ENCODE data around the gene TBC1D2B.

DNA sequence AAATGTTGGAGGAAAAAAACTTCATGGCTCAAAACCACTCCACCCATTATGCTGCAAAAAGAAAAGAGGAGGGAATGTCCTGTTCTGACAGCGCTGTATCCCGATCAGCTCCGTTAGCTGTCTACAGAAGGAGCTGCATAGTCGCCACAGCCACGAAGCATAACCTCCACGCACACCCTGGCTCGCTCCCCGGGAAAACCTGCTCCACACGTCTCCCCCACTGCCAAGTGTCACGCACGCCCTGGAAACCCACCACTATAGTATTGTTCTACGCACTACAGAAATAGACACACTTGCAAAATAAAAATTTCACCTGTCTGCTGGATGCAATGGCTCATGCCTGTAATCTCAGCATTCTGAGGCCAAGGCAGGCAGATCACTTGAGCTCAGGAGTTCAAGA lies 55.8 kb downstream of the TBC1D2B start:
- TF ChIP-seq CTCF (IDR thresholded peaks at IDR 0.05) (no peak), POLR2A (IDR thresholded peaks at IDR 0.05) (no peak), EP300 (IDR thresholded peaks at IDR 0.05) (no peak)
